Liver (tissue), 9 donors: ENCODE results near the gene NFKB1. TPM values are rescaled to one million over a fixed set of nuclear protein-coding genes. Genes with fewer than 3 reads are reported as not detected.
A peak's percentile ranks its signal among the peaks of the same experiment; 100 is the strongest.
"Not testable (repeated sequence)": the region's sequence is repeated elsewhere in the genome, so short reads cannot be mapped to it uniquely, and the experiment has no call there.

Source experiments
- DNase-seq: peaks from one replicate; pipeline ENCODE4 v3.0.0-alpha.2; 2017; ENCODE audit warnings: low spot score
- H3K27ac ChIP-seq, 2 donors: one replicate each; pipeline ENCODE4 v1.7.0; 2013; ENCODE audit warnings: inconsistent platforms in 2 of 2, low read length in 2 of 2, control low read depth in 1 of 2, low read depth in 1 of 2, mild to moderate bottlenecking in 1 of 2
- H3K27me3 ChIP-seq, 4 donors: one replicate each; pipeline versions ENCODE4 v1.6.1 to v1.7.0; 2013; ENCODE audit warnings: low read length in 3 of 4, inconsistent platforms in 1 of 4, mild to moderate bottlenecking in 1 of 4, moderate library complexity in 1 of 4; ENCODE audit not compliant: control insufficient read depth in 4 of 4, insufficient read depth in 4 of 4
- H3K36me3 ChIP-seq, 4 donors: one replicate each; pipeline versions ENCODE4 v1.6.1 to v1.7.0; 2013; ENCODE audit warnings: low read length in 3 of 4, mild to moderate bottlenecking in 3 of 4, low read depth in 1 of 4, moderate library complexity in 1 of 4; ENCODE audit not compliant: control insufficient read depth in 4 of 4, insufficient read depth in 3 of 4
- H3K4me1 ChIP-seq, 4 donors: one replicate each; pipeline versions ENCODE4 v1.6.1 to v1.7.0; 2013; ENCODE audit warnings: low read length in 3 of 4, mild to moderate bottlenecking in 3 of 4, moderate library complexity in 1 of 4; ENCODE audit not compliant: control insufficient read depth in 4 of 4, insufficient read depth in 4 of 4
- H3K4me3 ChIP-seq, 3 donors: one replicate each; pipeline versions ENCODE4 v1.6.1 to v1.7.0; 2013; ENCODE audit warnings: low read length in 3 of 3, control low read depth in 1 of 3, low read depth in 1 of 3, mild to moderate bottlenecking in 1 of 3
- H3K9ac ChIP-seq, 2 donors: one replicate each; pipeline ENCODE4 v1.7.0; 2013; ENCODE audit warnings: low read length in 2 of 2, mild to moderate bottlenecking in 2 of 2, moderate library complexity in 2 of 2, control low read depth in 1 of 2, low read depth in 1 of 2
- H3K9me3 ChIP-seq, 4 donors: one replicate each; pipeline versions ENCODE4 v1.6.1 to v1.7.0; 2013; ENCODE audit warnings: low read length in 3 of 4; ENCODE audit not compliant: control insufficient read depth in 4 of 4
- EGR1 ChIP-seq, 2 donors: IDR thresholded peaks; 2 replicates each; pipeline ENCODE4 v1.6.1; 2016 to 2018; ENCODE audit warnings: antibody characterized with exemption in 2 of 2, low read depth in 2 of 2
- FOXA1 ChIP-seq: IDR thresholded peaks from 2 replicates; pipeline ENCODE4 v1.6.1; 2016; ENCODE audit warnings: antibody characterized with exemption
- FOXA2 ChIP-seq: IDR thresholded peaks from 2 replicates; pipeline ENCODE4 v1.6.1; 2016; ENCODE audit warnings: antibody characterized with exemption
- NR2F2 ChIP-seq: IDR thresholded peaks from 2 replicates; pipeline ENCODE4 v1.6.1; 2016; ENCODE audit warnings: antibody characterized with exemption
- RAD21 ChIP-seq, 2 donors: IDR thresholded peaks; 2 replicates each; pipeline ENCODE4 v1.6.1; 2016; ENCODE audit warnings: antibody characterized with exemption in 2 of 2, mild to moderate bottlenecking in 2 of 2
- RXRA ChIP-seq, 2 donors: IDR thresholded peaks; 2 replicates each; pipeline ENCODE4 v1.6.1; 2017 to 2018; ENCODE audit warnings: antibody characterized with exemption in 2 of 2, mild to moderate bottlenecking in 1 of 2
- TAF1 ChIP-seq: conservative IDR thresholded peaks from 2 replicates; pipeline ENCODE4 v1.6.1; 2016; ENCODE audit warnings: antibody characterized with exemption, mild to moderate bottlenecking
- ZBTB33 ChIP-seq: IDR thresholded peaks from 2 replicates; pipeline ENCODE4 v1.6.1; 2016; ENCODE audit warnings: antibody characterized with exemption
- WGBS: extraction: QIAGEN DNeasy Blood & Tissue Kit; methylation state at CpG from one replicate; pipeline ENCODE4 v1.1.7; 2013; 5-methylcytosine and 5-hydroxymethylcytosine counted together
- polyA plus RNA-seq, 2 donors: library from polyadenylated mRNA; stranded (reverse) in 1 of 2; unstranded in 1 of 2; fragments of 200-250 nt in 1 of 2; fragments of >200 nt in 1 of 2; fragmentation: Nextera tagmentation in 1 of 2; extraction: Ambion mirVana in 1 of 2; gene quantifications; one replicate each; pipeline versions ENCODE4 v1.2.1 to v1.2.3, GENCODE V29; 2013 to 2015
- total RNA-seq, 2 donors: library from RNA; depleted of rRNA; stranded (reverse); fragments of >200 nt; gene quantifications; one replicate each; pipeline ENCODE4 v1.2.3, GENCODE V29; 2014
- TF ChIP-seq, protein P1 (sequence below): IDR thresholded peaks from 2 replicates; pipeline ENCODE4 v1.6.1; 2016; ENCODE audit warnings: antibody characterized with exemption
- donor health status: healthy.
- donor health status: healthy.
- donor health status: healthy.
- donor health status: healthy.
- donor health status: healthy.

NFKB1 gene
- total and polyA plus RNA-seq, 4 donors: 5.1 to 23.0 (median 13.4) TPM

GRCh38 chr4:102614801-102615200, 113.6 kb downstream of the NFKB1 start (continued):
- TF ChIP-seq ZBTB33 (no peak), TAF1 (no peak), FOXA1 (no peak), FOXA2 (no peak), RAD21 (IDR thresholded peaks at IDR 0.05) (no peak), RXRA (IDR thresholded peaks at IDR 0.05) (no peak), NR2F2 (no peak)
- TF ChIP-seq, protein P1, sequence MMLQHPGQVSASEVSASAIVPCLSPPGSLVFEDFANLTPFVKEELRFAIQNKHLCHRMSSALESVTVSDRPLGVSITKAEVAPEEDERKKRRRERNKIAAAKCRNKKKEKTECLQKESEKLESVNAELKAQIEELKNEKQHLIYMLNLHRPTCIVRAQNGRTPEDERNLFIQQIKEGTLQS: no peak

- TF ChIP-seq EGR1 (IDR thresholded peaks at IDR 0.05; ENCODE audit: low read depth in 2 of 2): no peak
- Histone ChIP-seq H3K27ac (no peak overlapping the region), H3K4me1 (peaks cover 0 to 14% (median 9%) of the 10 kb centered on the region in 4 donors), H3K9ac (no peak overlapping the region), H3K27me3 (no peaks in the 10 kb centered on the region), H3K4me3 (no peak overlapping the region), H3K36me3 (peaks cover 4 to 44% (median 39%) of the 10 kb centered on the region in 4 donors), H3K9me3 (no peaks in the 10 kb centered on the region)
- DNase-seq: no peak
- WGBS: 87% methylated on average over 9 of the region's 9 CpGs
Observed at GRCh38 chr4:102616636-102617035, 115.5 kb downstream of the NFKB1 start.

DNA sequence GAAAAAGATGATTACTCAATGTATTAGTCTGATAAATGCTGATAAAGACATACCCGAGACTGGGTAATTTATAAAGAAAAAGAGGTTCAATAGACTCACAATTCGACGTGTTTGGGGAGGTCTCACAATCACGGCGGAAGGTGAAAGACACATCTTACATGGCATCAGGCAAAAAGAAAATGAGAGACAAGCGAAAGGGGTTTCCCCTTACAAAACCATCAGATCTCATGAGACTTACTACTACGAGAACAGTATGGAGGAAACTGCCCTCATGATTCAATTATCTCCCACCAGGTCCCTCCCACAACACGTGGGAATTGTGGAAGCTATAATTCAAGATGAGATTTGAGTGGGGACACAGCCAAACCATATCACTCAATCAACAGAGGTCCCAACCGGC, 117.9 kb downstream of the NFKB1 start:
- H3K27ac ChIP-seq, H3K9me3 ChIP-seq, H3K4me3 ChIP-seq, H3K27me3 ChIP-seq, H3K9ac ChIP-seq, DNase-seq: not testable (repeated sequence)
- peaks cover 4 to 22% (median 19%) of the 10 kb centered on the region in 4 donors for H3K36me3 ChIP-seq
- peaks cover 0 to 14% (median 9%) of the 10 kb centered on the region in 4 donors for H3K4me1 ChIP-seq
- 81% methylated on average over 9 of the region's 9 CpGs for WGBS

DNA sequence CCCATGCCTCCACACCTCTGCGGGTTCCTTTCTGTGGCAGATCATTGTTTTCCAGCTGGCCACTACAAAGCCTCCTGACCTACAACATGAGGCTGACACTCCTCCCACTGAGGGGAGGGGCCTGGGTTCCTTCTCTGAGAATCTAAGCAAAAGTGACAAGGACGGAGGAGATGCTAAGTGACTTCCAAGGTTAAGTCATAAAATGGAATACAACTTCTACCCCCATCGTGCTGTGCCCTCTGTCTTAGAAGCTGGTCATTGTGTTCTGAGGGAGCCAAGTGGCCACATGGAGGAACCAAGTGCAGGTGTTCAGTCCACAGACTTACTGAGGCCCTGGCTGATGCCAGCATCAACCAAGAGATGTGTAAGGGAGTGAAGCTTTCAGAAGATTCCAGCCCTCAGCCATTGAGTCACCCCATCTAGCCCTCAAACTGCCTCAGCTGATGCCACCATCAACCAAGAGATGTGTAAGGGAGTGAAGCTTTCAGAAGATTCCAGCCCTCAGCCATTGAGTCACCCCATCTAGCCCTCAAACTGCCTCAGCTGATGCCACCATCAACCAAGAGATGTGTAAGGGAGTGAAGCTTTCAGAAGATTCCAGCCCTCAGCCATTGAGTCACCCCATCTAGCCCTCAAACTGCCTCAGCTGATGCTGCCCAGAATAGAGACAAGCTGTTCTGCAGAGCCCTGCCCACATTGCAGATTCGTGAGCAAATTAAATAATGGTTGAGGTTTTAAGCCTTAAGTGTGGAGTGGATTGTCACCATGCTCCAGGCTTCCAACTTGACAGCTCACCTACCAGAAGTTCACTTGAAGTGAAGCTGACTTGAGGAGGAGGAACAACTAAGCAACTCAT, 118.8 kb downstream of the NFKB1 start:
- WGBS: 66% methylated on average over 4 of the region's 4 CpGs
- H3K4me3 ChIP-seq, H3K27me3 ChIP-seq, H3K9ac ChIP-seq, DNase-seq, H3K9me3 ChIP-seq: not testable (repeated sequence)
- peaks cover 0 to 14% (median 9%) of the 10 kb centered on the region in 4 donors for H3K4me1 ChIP-seq
- peak overlapping the region; percentile 61 to 65 for H3K27ac ChIP-seq
- peaks cover 3 to 12% (median 10%) of the 10 kb centered on the region in 4 donors for H3K36me3 ChIP-seq
